Erythroblast (primary cell): ENCODE measurements around the gene WDR20.
"Not testable (repeated sequence)": the region's sequence is repeated elsewhere in the genome, so short reads cannot be mapped to it uniquely, and the experiment has no call there.

Experiments used
- DNase-seq, 2 experiments: peaks; one replicate each; lab custom pipeline; 2025; lab: John Stamatoyannopoulos, UW
- GATA1 ChIP-seq: IDR thresholded peaks from 2 replicates; pipeline ENCODE4 v1.6.1; 2011; ENCODE audit warnings: low read depth, mild to moderate bottlenecking, control low read depth, low read length, moderate library complexity
- POLR2A ChIP-seq: IDR thresholded peaks from 2 replicates; pipeline ENCODE4 v1.6.1; 2011; ENCODE audit warnings: mild to moderate bottlenecking, low read length

WDR20 gene

GRCh38 chr14:102170061-102170460 is 30.4 kb downstream of the WDR20 start:
- TF ChIP-seq GATA1 (no peak), POLR2A (no peak)
- DNase-seq = no peak

GRCh38 chr14:102171173-102172020 is 31.7 kb downstream of the WDR20 start:
- no peak for TF ChIP-seq GATA1
- no peak for TF ChIP-seq POLR2A
- no peak for DNase-seq

- DNase-seq = not testable (repeated sequence)
These were observed 32.2 kb downstream of the WDR20 start for GRCh38 chr14:102172021-102172272.

DNA sequence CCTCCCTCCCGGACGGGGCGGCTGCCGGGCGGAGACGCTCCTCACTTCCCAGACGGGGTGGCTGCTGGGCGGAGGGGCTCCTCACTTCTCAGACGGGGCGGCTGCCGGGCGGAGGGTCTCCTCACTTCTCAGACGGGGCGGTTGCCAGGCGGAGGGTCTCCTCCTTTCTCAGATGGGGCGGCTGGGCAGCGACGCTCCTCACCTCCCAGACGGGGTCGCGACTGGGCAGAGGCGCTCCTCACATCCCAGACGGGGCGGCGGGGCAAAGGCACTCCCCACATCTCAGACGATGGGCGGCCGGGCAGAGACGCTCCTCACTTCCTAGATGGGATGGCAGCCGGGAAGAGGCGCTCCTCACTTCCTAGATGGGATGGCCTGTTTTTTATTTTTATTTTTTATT is 33.0 kb downstream of the WDR20 start:
- not testable (repeated sequence) for DNase-seq

GRCh38 chr14:102177161-102177560 is 37.5 kb downstream of the WDR20 start:
- TF ChIP-seq GATA1 = no peak
- no peak for TF ChIP-seq POLR2A

GRCh38 chr14:102178806-102179205 is 39.1 kb downstream of the WDR20 start:
- no peak for DNase-seq
- TF ChIP-seq POLR2A = no peak
- no peak for TF ChIP-seq GATA1

More at GRCh38 chr14:102177161-102177560, 37.5 kb downstream of the WDR20 start:
- no peak for DNase-seq

DNA sequence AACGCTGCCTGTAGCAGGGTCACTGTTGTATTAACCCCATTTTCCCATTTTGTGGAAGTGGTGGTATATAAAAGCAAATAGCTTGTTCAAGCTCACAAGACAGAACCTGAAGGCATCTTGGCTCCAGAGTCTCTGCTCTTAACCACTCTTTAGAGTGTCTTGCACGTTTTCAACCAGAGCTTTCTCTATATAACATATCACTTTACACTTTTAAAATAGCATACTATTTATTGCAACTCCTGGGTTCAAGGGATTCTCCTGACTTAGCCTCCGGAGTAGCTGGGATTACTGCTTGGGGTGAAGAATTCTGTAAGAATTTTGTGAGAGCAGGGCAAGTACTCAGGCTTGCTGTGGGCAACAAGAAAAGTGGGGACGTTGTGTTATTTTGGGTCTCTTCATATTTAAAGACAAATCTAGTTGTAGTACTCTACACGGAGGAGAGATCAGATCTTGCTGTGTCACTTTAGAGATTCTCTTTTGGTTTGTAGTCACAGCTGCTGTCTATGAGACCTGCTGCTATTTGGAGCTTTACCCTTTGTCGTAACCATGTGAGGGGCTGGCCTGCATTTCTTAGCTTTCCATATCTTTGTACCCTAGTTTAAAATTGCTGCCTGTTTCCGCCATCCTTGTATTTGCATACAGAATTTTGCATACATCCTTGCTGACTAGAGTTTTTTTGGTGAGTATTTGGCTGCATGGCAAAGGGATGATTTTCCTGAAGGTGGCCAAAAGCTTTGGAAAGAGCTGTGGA is 40.7 kb downstream of the WDR20 start:
- peak in 1 of 2 experiments; percentile 12 for DNase-seq
- TF ChIP-seq GATA1 = no peak
- TF ChIP-seq POLR2A = no peak

DNA sequence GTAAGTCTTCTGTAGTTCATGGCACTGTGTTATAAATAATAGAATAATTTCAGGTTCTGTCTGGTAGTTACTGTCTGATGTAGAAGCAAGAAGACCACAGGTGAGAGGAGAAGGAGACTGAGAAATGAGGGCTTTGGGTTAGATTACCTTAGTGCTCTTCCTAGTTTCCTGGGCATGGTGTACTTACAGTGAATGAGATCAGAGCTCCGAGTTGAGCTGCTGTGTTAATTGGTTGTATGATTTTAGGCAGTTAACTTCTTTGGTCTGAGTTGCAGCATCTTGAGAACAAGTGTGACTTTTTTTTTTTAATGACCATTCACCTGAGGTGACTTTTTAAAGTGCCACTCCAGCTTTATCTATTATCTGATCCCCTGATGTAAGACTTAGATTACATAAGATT is 41.5 kb downstream of the WDR20 start:
- TF ChIP-seq POLR2A (no peak), GATA1 (no peak)
- no peak for DNase-seq

DNA sequence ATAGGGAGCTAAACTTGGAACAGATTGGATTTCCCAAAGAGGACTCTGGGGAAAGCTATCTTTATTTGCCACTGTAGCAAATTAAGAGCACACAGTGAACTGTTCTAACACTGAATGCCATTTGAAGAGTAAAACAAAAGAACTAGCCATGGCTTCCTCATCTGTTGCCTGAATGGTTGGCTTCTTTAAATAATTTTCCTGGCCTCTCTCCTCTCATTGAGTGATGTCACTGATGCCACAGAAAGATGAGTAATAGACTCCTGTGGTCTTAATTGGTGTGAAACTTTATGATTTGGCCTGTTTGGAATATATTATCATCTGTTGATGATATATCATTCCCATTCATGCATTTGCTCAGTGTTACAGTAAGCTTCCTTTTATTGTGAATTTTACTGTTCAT is 42.5 kb downstream of the WDR20 start:
- DNase-seq = peak in 1 of 2 experiments; percentile 12
- TF ChIP-seq POLR2A = no peak
- no peak for TF ChIP-seq GATA1

DNA sequence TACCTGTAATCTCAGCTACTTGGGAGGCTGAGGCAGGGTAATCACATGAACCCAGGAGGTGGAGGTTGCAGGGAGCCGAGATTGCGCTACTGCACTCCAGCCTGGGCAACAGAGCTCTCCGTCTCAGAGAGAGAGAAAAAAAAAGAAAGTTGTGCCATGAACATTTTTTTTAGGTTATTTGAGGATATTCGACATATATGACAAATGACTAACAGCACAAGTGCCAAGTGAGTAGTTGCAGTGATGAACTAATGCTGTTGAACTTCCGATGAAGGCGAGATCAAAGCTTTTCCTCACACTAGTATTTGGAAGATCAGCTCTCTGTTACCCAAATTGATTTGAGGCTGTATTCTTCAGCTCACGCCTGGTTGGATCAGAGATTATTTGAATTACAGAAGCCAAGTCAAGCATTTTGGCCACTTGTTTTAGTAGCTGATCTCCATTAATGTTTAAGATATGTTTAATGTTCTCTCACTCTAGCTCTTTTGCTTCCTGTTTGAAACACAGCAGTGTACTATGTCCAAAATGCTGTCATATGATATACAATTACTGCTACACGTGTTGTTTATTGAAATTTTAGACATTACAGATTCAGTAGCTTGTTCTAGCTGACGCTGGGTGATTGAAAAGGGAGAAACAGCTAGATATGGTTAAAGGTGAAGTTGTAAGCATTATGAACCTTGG is 43.4 kb downstream of the WDR20 start:
- DNase-seq = no peak

GRCh38 chr14:102183886-102184285 is 44.2 kb downstream of the WDR20 start:
- TF ChIP-seq GATA1 (no peak), POLR2A (no peak)
- no peak for DNase-seq

More for the DNA sequence above, 43.4 kb downstream of the WDR20 start:
- no peak for TF ChIP-seq POLR2A
- no peak for TF ChIP-seq GATA1

- DNase-seq = no peak
- TF ChIP-seq GATA1 = no peak
- no peak for TF ChIP-seq POLR2A
These were observed 44.8 kb downstream of the WDR20 start for GRCh38 chr14:102184316-102185035.

DNA sequence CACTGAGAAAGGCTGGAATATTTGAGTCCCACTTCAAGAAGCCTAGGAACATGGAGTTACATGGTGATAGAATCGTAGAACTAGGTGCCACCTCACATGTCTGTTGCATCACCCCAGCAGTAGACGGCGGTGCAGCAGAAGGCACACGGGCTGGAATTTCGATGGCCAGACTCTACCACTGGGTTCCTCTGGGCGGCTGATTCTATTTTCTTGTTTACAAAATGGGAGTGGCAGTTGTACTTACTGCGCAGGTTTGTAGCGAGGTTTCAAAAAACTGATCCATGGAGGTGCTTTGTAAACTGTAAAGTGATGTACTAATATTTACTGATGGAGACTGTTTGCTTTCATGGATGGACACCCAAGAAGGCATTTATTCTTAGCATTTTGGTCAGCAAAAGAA is 45.7 kb downstream of the WDR20 start:
- TF ChIP-seq GATA1 (no peak), POLR2A (no peak)
- DNase-seq = no peak
